Nephron (organoid): Measurements from ENCODE around the gene PTPRG.
A peak's percentile ranks its signal among the peaks of the same experiment; 100 is the strongest.
"Not testable (repeated sequence)": the region's sequence is repeated elsewhere in the genome, so short reads cannot be mapped to it uniquely, and the experiment has no call there.

Source experiments
- H3K27ac Mint-ChIP-seq, 3 experiments: 2 replicates each; pipeline ENCODE4 v1.8.0; 2020; ENCODE audit warnings: mixed read lengths in 3 of 3, mild to moderate bottlenecking in 2 of 3, moderate library complexity in 1 of 3
- H3K27me3 Mint-ChIP-seq: 2 replicates; pipeline ENCODE4 v1.8.0; 2021; ENCODE audit warnings: low read depth, mild to moderate bottlenecking, moderate library complexity, mixed read lengths
- H3K36me3 Mint-ChIP-seq: 2 replicates; pipeline ENCODE4 v1.8.0; 2020; ENCODE audit warnings: low read depth, mixed read lengths
- H3K4me1 Mint-ChIP-seq: 2 replicates; pipeline ENCODE4 v1.8.0; 2020; ENCODE audit warnings: mixed read lengths
- H3K4me3 Mint-ChIP-seq, 3 experiments: 2 replicates each; pipeline ENCODE4 v1.8.0; 2020; ENCODE audit warnings: mild to moderate bottlenecking in 3 of 3, mixed read lengths in 3 of 3, moderate library complexity in 2 of 3
- H3K9me3 Mint-ChIP-seq: 2 replicates; pipeline ENCODE4 v1.8.0; 2020; ENCODE audit warnings: mixed read lengths
- CTCF ChIP-seq, 3 experiments: fragments of 200-600 bp; sonication (generic); IDR thresholded peaks; one replicate each; pipeline ENCODE4 v1.5.0; 2021; ENCODE audit warnings: antibody characterized with exemption in 3 of 3; ENCODE audit not compliant: unreplicated experiment in 3 of 3

Gene PTPRG

GRCh38 chr3:61707492-61707891 is 146.1 kb downstream of the PTPRG start:
- Mint-ChIP-seq H3K27ac (no peak overlapping the region), H3K4me3 (no peak overlapping the region), H3K36me3 (peaks cover 20% of the 10 kb centered on the region), H3K9me3 (peaks cover 3% of the 10 kb centered on the region), H3K27me3 (no peaks in the 10 kb centered on the region), H3K4me1 (peaks cover 5% of the 10 kb centered on the region)
- TF ChIP-seq CTCF (IDR thresholded peaks at IDR 0.05; ENCODE audit: unreplicated experiment in 3 of 3), result no peak

GRCh38 chr3:61710920-61711319 is 149.5 kb downstream of the PTPRG start:
- not testable (repeated sequence) for H3K27ac Mint-ChIP-seq, H3K9me3 Mint-ChIP-seq, H3K4me3 Mint-ChIP-seq, H3K27me3 Mint-ChIP-seq, H3K4me1 Mint-ChIP-seq
- H3K36me3 Mint-ChIP-seq, result peaks cover 22% of the 10 kb centered on the region

- no peaks in the 10 kb centered on the region for H3K27me3 Mint-ChIP-seq
- peaks cover 18% of the 10 kb centered on the region for H3K36me3 Mint-ChIP-seq
- no peak overlapping the region for H3K4me3 Mint-ChIP-seq
- H3K4me1 Mint-ChIP-seq, result no peaks in the 10 kb centered on the region
- H3K9me3 Mint-ChIP-seq, result no peaks in the 10 kb centered on the region
- TF ChIP-seq CTCF (IDR thresholded peaks at IDR 0.05; ENCODE audit: unreplicated experiment in 3 of 3), result no peak
- no peak overlapping the region for H3K27ac Mint-ChIP-seq
These were observed 152.9 kb downstream of the PTPRG start for GRCh38 chr3:61714225-61714624.

GRCh38 chr3:61715886-61716527 is 154.6 kb downstream of the PTPRG start:
- Mint-ChIP-seq H3K9me3 (no peaks in the 10 kb centered on the region), H3K27me3 (no peaks in the 10 kb centered on the region)

GRCh38 chr3:61716693-61717092 is 155.3 kb downstream of the PTPRG start:
- not testable (repeated sequence) for H3K4me1 Mint-ChIP-seq, H3K27ac Mint-ChIP-seq, H3K36me3 Mint-ChIP-seq, H3K4me3 Mint-ChIP-seq, H3K9me3 Mint-ChIP-seq, H3K27me3 Mint-ChIP-seq

More at GRCh38 chr3:61715886-61716527, 154.6 kb downstream of the PTPRG start:
- Mint-ChIP-seq H3K4me3 (no peak overlapping the region), H3K4me1 (peaks cover 6% of the 10 kb centered on the region), H3K36me3 (peaks cover 7% of the 10 kb centered on the region), H3K27ac (no peak overlapping the region)
- no peak for TF ChIP-seq CTCF (IDR thresholded peaks at IDR 0.05; ENCODE audit: unreplicated experiment in 3 of 3)

GRCh38 chr3:61718565-61718964 is 157.2 kb downstream of the PTPRG start:
- TF ChIP-seq CTCF (IDR thresholded peaks at IDR 0.05; ENCODE audit: unreplicated experiment in 3 of 3), result no peak
- no peaks in the 10 kb centered on the region for H3K27me3 Mint-ChIP-seq
- H3K27ac Mint-ChIP-seq, result no peak overlapping the region
- H3K4me1 Mint-ChIP-seq, result peaks cover 11% of the 10 kb centered on the region
- no peaks in the 10 kb centered on the region for H3K9me3 Mint-ChIP-seq
- H3K4me3 Mint-ChIP-seq, result no peak overlapping the region
- peaks cover 4% of the 10 kb centered on the region for H3K36me3 Mint-ChIP-seq

- Mint-ChIP-seq H3K36me3 (peaks cover 4% of the 10 kb centered on the region), H3K27me3 (no peaks in the 10 kb centered on the region), H3K9me3 (no peaks in the 10 kb centered on the region), H3K4me1 (peaks cover 11% of the 10 kb centered on the region), H3K4me3 (no peak overlapping the region), H3K27ac (peak overlapping the region in 2 of 3 experiments; percentile 4 to 6)
- TF ChIP-seq CTCF (IDR thresholded peaks at IDR 0.05; ENCODE audit: unreplicated experiment in 3 of 3), result no peak
These were observed 158.1 kb downstream of the PTPRG start for GRCh38 chr3:61719278-61719977.
